GM21737 (cell line): ENCODE data around the gene EVC.
"Not testable (repeated sequence)": the region's sequence is repeated elsewhere in the genome, so short reads cannot be mapped to it uniquely, and the experiment has no call there.

Experiments
- ATAC-seq: cut with Tn5 transposase; IDR thresholded peaks from one replicate; pipeline ENCODE4 v1.9.1; 2021; ENCODE audit warnings: mild to moderate bottlenecking, moderate library complexity; ENCODE audit not compliant: unreplicated experiment

Gene EVC

DNA sequence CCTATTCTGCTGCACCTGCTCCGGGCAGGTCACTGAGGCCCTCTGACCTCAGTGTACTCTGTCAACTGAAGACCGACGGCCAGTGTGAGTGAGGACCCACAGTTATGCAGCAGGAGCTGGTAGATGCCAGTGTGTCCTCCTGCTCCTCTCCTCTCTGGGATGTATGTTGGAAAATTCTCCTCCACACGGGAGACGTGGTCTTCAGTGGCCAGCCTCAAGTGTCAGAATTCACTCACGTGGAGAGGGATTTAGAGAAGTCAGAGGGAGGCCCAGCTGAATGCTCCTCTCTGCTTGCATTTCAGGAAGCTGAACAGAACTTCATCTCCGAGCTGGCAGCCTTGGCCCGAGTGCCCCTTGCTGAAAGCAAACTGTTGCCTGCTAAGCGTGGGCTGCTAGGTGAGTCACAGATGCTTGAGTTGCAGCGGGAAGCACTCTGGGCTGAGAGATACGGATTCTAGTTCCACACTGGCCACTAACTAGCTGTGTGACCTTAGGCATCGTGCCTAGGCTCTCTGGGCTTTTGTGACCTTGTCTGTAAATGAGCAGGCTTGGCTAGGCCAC is 98.3 kb downstream of the EVC start:
- ATAC-seq, result no peak

DNA sequence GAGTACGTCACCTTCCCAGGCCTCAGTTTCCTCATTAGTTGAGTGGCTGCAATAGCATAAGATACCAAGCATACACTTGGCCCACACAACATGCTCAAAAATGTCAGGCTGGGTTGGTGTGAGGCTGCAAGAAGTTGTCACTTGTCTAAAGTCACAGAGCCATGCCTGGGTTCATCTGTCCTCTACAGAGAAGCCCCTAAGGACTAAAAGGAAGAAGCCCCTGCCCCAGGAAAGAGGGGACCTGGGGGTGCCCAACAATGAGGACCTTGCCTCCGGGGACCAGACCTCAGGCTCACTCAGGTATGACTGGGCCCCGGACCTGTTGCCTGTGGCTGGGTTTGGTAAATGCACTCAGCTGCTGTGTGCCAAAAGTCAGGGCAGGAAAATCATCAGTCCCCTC is 99.2 kb downstream of the EVC start:
- ATAC-seq, result no peak

DNA sequence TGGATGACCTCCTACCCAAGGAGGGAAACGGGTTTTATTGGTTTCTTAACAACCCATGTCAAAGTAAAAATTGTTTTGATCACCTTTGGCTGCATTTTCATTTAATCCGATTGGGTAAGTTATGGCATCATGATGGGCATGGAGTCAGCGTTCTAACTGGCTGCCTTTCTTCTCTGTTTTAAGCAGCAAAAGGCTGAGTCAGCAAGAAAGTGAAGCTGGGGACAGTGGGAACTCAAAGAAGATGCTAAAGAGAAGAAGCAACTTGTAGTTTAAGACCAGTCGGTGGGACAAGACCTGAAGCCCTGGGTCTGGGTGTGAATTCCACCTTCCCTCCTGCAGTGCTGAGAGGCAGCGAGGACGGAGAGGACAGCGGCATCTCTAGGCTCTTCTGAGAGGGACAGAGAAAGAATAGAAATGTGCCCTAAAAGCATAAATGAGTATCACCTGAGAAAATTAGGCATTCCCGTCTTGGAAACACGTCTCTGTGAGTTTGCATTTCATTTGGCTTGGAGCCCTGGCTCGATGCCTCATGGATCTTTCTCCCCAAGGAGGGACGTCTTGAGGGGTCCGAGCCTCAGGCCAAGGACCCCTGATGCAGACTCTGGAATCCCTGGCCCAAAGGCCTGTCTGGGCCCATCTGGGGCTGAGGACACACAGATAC is 99.9 kb downstream of the EVC start:
- no peak for ATAC-seq

DNA sequence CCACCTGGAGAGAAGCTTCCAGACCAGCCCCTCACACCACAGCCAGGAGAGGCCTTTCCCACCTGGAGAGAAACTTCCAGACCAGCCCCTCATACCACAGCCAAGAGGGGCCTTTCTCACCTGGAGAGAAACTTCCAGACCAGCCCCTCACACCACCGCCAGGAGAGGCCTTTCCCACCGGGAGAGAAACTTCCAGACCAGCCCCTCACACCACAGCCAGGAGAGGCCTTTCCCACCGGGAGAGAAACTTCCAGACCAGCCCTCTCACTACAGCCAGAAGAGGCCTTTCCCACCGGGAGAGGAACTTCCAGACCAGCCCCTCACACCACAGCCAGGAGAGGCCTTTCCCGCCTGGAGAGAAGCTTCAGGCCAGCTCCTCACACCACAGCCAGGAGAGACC is 101.1 kb downstream of the EVC start:
- ATAC-seq, result not testable (repeated sequence)

DNA sequence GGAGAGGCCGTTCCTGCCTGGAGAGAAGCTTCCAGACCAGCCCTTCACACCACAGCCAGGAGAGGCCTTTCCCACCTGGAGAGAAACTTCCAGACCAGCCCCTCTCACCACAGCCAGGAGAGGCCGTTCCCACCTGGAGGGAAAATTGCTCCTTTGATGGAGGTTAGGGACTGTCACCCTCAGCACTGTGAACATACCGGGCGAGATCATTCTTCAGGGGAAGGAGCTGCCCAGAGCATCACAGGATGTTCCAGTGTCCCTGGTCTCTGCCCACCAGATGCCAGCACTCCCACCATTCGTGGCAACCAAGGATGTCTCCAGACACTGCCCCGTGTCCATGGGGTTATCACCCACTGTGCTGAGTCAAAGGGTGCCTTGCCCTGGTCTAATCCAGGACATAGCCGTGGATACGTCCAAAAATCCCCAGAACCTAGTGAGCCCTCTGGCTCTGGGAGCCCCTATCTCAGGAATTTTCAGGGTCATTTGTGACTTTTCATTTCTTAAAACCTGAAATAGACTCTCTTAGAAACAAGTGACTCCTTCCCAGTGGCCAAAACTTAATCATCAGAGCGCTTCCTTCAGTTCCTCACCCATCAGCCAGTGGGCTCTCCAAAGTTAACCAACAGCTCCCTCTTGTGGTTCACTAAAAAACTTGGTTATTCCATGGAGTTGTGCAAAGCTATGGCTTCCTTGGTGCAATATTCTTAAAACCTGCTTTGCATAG is 101.7 kb downstream of the EVC start:
- ATAC-seq, result no peak

DNA sequence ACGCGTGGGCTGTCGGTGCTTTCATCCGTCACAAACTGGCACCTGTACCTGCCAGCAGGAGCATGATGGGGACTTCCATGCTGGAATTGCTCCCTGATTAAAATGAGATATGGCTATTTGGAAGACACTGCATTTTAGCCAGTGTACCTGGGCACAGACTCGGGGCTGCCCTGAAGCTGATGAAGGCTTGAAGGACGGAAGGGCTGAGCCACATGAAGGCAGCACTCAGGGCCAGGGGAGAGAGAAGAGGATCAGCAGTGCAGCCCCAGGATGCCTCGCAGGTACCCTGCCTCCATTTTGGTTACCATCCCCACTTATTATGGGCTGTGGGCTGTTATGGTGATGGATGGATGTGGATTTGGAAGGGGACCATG is 102.9 kb downstream of the EVC start:
- no peak for ATAC-seq

DNA sequence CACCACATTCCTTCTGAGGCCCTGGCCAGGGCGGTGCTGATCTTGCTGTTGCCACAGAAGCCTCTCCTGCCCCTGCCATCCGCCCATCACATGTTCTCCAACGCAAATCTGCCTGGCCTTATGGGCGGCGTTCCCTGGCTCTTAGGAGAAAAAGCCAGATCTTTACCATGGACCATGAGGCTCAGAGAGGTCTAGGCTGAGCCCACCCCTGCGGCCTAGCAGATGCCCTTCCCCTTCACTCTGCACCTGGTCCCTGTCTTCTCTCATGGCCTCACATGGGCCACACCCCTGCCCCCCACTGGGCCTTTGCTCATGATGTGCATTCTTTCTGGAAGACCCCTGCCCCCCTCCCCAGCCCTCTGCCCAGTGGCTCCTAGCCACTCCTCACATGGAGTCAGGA is 103.4 kb downstream of the EVC start:
- no peak for ATAC-seq

DNA sequence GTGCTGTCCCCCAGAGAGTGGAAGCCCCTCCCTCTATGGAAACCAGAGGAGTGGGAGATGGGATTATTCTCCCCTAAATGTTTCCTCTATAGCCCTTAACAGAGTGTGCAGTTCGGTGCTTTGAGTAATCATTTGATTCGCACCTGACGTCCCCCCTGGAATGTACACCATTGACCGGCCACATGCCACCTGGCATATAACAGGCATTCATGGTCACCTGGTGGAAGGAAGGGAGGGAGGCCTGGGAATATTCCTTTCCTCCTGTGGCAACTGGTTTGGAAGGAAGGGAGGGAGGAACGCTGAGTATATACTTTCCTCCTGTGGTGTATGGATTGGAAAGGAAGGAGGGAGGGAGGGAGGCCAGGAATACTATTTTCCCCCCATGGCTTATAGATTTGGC is 104.6 kb downstream of the EVC start:
- ATAC-seq, result no peak

DNA sequence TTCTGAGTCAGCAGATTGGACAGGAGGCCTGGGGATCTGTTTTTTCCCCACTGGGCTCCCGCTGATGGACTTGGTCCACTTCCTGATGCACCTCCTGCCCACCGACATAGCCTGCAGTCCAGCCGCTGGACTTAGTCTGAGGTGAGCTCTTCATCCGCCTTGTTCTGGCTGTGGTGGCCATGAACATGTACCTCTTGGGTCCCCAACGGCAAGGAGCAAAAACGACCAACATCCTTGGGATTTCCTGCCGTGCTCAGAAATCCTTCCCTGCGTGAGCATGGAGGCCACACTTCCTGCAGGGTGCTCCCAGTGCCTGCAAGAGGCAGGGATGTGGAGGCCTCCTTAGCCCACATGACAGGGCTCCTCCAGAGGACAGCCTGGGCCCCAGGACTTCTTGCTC is 105.1 kb downstream of the EVC start:
- no peak for ATAC-seq

DNA sequence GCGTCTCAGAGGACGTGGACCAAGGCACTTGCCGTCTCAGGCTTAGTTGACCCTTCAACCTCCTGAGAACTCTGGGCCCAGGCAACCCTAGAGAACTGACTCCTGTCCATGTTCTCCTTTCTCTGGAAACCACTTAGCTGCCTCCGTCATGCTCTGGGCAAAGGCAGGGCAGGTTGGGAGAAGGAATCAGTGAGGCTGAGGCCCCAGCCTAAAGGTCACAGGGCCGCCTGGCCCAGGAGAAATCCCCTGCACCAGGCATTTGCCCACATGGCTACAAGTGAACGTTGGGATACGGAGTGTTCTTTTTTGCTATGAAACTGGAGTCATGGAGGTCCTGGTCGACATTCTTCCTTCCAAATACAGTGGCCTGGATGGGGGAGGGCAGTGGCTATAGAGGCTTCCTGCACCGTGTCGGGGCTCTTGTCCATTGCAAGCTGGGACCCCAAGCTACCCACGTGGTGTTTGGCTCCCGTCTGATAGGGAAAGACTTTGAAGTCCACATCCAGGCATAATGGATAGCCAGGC is 105.9 kb downstream of the EVC start:
- ATAC-seq, result no peak

DNA sequence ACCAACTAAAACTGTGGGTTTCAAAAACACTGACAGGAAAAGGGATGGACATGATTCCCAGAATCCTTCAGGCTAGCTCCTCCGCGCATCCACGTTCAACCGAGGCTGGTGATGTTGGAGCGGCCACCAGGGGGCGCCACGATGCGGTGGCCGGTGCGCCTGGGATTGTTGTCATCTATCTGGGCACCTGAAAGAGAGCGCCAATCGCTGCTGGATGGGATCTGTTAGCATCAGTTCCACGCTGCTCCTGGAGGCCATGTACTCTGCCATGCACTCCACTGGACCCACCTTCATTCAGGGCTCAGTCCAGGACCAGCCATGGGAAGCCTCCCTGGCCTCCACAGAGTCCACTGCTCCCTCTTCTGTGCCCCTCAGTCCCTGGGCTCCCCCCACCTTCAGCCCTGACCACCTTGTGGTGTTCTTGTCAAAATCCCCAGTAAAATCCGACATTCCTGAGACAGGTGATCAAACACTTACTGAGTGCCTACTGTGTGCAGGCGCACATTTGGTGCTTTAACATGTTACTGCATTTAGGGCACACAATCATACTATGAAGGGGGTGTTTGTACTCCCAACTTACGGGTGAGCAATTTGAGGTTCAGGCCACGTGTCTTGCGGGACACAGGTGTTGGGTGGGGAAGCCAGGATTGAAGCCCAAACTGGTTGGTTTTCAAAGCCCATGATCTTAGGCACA is 110.8 kb downstream of the EVC start:
- no peak for ATAC-seq

DNA sequence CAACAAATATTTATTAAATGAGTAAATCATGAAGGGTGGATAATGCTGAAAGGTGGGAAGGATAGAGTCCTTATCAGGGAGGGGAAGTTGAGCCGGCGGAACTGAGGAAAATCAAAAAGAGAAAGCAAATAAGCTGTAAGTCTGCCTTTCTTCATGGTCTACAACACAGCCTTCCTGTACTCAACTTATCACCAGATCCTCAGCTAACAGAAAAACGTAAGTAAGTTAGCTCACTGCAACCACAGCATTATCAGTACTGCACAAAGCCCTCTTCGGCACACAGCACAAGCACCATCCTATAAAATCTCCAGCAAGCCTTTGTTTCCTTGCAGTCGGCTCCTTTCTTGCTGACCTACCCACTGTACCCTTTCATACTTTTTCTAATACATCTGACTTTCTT is 111.6 kb downstream of the EVC start:
- no peak for ATAC-seq

DNA sequence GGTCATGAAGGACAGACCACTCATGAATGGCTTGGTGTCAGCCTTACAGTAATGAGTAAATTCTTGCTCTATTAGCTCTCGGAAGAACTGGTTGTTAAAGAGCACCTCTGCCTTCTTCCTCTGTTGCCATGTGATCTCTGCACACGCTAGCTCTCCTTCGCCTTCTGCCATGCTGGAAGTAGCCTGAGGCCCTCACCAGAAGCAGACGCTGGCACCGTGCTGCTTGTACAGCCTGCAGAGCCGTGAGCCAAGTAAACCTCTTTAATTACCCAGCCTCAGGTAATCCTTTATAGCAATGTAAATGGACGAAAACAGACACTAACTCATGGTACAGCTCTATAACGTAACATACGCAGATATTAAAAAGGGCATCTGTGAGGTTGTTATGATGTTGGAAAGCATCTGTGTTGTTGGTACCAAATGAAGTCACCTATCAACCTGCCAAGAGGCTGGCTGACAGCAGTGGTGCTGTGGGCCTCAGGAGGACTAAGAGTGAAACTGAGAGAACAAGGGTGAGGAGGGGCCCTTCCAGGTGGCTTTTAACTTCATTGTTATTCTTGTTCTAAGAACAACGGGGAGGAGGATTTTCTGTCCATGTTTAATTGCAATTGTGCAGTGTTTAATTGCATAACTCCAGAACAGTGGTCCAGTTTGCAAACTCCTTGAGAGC is 112.7 kb downstream of the EVC start:
- ATAC-seq, result no peak

DNA sequence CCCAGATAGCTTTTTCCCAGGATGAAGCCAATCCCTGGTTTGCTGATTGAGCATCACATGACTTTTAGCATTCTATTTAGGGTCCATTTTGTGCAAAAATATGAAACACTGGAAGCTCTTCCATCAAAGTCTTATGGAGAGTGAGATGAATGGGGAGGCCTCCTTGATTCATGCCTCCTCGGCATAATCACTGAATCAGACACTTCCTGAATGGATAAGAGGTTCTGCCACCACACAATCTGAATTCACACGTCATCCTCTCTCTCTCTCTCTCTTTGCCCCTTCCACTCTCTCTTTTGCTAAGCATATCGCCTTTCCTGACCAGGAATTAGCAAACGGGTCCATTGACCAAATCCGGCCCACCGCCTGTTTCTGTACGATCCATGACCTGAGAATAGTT is 113.2 kb downstream of the EVC start:
- ATAC-seq, result no peak

DNA sequence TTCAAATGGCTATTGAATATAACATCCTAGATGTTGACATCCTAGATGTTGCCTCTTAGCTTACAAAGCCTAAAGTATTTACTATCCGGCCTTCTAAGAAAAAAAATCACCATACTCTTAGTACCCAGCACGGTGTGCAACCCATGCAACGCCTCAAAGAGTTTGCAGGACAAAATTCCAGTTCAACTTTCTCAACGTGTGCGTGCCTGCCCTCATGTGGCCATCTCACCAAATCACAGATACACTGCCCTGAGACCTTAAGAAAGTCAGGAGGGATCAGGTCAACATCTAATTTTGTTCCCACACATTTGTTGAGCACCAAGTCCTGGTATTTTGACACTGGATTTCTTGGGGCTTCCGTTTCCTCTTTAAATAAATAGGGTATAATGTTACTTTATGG is 113.6 kb downstream of the EVC start:
- no peak for ATAC-seq

DNA sequence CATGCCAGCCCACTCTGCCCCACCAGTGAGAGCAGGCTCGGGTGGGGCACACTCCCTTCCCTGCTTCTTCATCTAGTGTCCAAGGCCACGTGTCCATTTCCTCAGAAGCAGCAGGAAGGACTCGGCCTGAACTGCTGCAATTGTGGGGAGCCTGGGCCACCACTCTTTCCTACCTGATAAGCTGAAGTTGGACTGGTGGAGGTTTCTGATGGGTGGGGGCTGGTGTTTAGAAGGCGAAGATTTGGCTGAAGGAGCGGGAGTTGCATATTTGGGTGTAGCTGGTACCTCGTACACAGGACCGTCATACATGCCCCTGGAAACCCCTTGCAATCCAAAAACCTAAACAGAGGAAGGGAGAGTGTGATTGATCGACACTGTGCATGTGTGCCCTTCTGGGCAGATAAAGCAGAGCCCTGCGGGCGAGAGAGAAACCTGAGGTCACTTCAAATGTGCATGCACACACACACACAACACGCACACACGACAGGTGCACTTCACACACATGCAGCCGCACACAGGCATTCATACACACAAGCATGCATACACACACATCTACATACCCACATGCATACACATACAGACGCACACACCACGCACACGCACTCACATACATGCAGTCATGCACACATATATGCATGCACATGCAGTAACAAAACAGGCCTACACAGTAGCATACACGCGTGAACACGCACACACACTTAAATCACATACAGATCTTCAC is 114.5 kb downstream of the EVC start:
- ATAC-seq, result no peak

DNA sequence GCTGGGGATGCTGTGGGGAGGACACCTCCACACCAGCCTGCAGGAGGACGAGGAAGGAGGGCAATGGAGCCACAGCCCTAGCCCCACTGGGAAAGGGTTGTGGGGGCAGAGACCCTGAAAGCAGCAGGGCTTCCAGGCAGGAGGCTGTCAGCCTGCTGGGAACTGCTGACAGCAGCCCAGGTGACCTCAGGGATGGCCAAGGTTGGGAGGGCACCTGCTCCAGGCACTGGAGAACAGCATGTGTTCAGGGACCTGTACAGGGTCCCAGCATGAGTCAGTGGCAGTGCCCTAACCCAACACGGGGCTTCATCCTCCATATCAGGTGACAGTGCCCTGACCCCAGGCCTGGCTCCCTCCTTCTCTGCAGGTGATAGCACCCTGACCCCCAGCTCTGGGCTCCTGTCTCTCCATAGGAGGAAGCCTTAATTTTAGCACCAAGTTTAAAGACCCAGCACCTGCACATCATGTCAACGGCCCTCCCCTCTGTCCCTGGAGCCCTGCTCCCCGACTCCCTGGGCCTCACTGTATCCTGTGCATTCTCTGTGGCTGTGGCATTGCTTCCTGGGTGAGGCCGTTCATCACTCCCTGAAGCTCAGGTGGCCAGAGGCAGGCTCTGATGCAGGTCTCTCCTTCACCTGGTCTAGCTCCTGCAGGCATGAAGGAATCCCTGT is 115.6 kb downstream of the EVC start:
- ATAC-seq, result no peak

DNA sequence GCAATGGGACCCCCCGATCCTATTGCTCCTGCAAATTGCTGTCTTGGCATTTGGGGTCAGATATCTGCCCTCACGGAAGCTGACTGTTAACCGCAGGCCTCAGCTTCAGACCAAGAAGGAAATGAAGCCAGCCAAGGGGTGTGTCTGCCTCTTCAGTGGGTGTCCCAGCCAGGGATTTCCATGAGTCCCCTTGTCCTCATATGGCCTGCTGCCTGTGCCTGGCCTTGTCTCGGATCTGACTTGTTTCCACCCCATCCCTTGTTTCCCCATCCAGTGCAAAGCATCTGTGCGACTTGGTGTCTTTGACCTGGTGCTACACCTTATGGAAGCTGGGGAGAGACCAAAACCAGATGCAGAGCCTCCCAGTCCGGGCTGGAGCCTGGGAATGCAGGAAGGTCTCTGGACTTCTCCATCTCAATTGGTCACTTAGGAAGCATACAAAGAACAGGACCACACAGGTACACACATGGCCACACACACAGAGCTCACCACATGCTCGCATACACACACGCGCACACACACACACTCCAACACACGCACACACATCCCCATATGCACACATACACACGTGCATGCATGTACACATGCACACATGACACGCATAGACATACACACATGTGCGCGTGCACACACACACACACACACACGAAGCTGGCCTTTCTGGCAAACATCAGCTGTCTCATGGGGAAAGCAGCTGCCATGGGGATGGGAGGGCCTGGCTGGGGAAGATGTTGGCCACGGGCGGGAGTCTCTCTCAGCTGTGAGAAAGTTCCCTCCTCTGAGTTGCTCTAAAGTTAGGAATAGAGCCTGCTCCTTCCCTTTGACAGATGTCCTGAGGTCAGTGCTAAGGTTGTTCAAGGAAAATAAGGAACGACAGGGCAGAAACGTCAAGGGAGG is 116.4 kb downstream of the EVC start:
- ATAC-seq, result no peak

DNA sequence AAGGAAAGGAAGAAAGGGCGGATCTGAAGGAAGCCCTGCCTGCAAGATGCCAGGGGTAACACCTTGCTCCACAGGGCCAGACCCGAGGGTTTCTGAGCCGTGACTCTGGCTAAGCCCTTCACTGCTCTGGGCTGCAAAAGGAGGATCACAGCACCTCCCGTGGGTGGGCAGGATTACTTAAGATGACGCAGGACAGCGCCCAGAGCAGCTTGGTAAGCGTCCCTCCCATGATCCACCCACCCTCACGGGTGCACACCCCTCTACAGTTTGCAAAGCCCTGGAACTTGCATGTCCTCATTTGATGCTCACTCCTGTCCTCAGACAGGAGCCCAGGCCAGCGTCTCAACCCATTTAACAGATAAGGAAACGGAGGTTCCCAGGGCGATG is 117.0 kb downstream of the EVC start:
- ATAC-seq, result no peak
